Ishikawa (cell line): ENCODE data around the gene POLR1E.
A peak's percentile ranks its signal among the peaks of the same experiment; 100 is the strongest.

Experiments
- CEBPB ChIP-seq: IDR thresholded peaks from 2 replicates; pipeline ENCODE4 v1.6.1; 2012
- CREB1 ChIP-seq: IDR thresholded peaks from 2 replicates; pipeline ENCODE4 v1.6.1; 2012; ENCODE audit warnings: low read depth
- EGR1 ChIP-seq: IDR thresholded peaks from 2 replicates; pipeline ENCODE4 v1.6.1; 2012
- EP300 ChIP-seq: IDR thresholded peaks from 2 replicates; pipeline ENCODE4 v1.6.1; 2012; ENCODE audit warnings: borderline replicate concordance
- FOXM1 ChIP-seq: IDR thresholded peaks from 2 replicates; pipeline ENCODE4 v1.6.1; 2012; ENCODE audit warnings: low read depth, borderline replicate concordance
- NFIC ChIP-seq: IDR thresholded peaks from 2 replicates; pipeline ENCODE4 v1.6.1; 2012
- RAD21 ChIP-seq: IDR thresholded peaks from 2 replicates; pipeline ENCODE4 v1.6.1; 2012; ENCODE audit warnings: low read depth
- TAF1 ChIP-seq: IDR thresholded peaks from 2 replicates; pipeline ENCODE4 v1.6.1; 2012; ENCODE audit warnings: low read depth, mild to moderate bottlenecking
- TCF12 ChIP-seq: IDR thresholded peaks from 2 replicates; pipeline ENCODE4 v1.6.1; 2012; ENCODE audit warnings: low read depth
- TEAD4 ChIP-seq: IDR thresholded peaks from 2 replicates; pipeline ENCODE4 v1.6.1; 2012
- YY1 ChIP-seq: IDR thresholded peaks from 2 replicates; pipeline ENCODE4 v1.6.1; 2012; ENCODE audit warnings: low read depth
- ZBTB7A ChIP-seq: IDR thresholded peaks from 2 replicates; pipeline ENCODE4 v1.6.1; 2012; ENCODE audit warnings: low read depth
- TF ChIP-seq, protein P1 (sequence below): IDR thresholded peaks from 2 replicates; pipeline ENCODE4 v1.6.1; 2012
- TF ChIP-seq, protein P2 (sequence below): IDR thresholded peaks from 2 replicates; pipeline ENCODE4 v1.6.1; 2012
- TF ChIP-seq, protein P3 (sequence below): IDR thresholded peaks from 2 replicates; pipeline ENCODE4 v1.6.1; 2012; ENCODE audit warnings: low read depth, mild to moderate bottlenecking

POLR1E gene

DNA sequence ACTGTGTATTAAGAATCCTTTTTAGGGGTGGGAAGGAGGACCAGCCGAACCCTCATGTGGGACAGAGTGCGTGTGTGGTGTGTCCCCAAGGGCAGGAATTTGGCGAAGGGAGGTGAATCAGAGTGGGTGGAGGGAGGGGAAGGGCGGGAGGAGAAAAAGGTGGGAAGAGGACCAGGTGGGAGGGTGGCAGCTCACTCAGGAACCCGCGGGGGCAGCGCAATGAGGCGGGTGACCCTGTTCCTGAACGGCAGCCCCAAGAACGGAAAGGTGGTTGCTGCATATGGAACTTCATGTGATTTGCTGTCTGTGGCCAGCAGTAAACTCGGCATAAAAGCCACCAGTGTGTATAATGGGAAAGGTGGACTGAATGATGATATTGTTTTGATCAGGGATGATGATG lies 8.8 kb upstream of the POLR1E start:
- TF ChIP-seq CEBPB (no peak), TCF12 (no peak), NFIC (no peak), EP300 (no peak), TAF1 (no peak), FOXM1 (no peak), RAD21 (no peak)
- TF ChIP-seq, protein P1, sequence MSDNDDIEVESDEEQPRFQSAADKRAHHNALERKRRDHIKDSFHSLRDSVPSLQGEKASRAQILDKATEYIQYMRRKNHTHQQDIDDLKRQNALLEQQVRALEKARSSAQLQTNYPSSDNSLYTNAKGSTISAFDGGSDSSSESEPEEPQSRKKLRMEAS: no peak
- TF ChIP-seq, protein P2, sequence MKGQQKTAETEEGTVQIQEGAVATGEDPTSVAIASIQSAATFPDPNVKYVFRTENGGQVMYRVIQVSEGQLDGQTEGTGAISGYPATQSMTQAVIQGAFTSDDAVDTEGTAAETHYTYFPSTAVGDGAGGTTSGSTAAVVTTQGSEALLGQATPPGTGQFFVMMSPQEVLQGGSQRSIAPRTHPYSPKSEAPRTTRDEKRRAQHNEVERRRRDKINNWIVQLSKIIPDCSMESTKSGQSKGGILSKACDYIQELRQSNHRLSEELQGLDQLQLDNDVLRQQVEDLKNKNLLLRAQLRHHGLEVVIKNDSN: no peak

DNA sequence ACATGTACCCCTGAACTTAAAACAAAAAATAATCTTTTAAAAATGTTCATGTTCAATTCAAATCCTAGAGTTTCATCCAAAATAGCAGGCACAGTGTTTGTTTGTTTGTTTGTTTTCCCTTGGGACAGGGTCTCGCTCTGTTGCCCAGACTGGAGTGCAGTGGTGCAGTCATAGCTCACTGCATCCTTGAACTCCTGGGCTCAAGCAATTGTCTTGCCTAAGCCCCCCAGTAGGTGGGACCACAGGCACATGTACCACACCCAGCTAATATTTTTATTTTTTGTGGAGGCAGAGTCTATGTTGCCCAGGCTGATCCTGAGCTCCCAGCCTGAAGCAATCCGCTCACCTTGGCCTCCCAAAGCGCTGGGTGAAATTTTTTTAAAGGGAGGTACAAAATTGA lies 5.0 kb upstream of the POLR1E start:
- TF ChIP-seq, protein P1: no peak
- no peak for TF ChIP-seq TAF1
- no peak for TF ChIP-seq RAD21
- TF ChIP-seq EP300: no peak
- TF ChIP-seq, protein P3, sequence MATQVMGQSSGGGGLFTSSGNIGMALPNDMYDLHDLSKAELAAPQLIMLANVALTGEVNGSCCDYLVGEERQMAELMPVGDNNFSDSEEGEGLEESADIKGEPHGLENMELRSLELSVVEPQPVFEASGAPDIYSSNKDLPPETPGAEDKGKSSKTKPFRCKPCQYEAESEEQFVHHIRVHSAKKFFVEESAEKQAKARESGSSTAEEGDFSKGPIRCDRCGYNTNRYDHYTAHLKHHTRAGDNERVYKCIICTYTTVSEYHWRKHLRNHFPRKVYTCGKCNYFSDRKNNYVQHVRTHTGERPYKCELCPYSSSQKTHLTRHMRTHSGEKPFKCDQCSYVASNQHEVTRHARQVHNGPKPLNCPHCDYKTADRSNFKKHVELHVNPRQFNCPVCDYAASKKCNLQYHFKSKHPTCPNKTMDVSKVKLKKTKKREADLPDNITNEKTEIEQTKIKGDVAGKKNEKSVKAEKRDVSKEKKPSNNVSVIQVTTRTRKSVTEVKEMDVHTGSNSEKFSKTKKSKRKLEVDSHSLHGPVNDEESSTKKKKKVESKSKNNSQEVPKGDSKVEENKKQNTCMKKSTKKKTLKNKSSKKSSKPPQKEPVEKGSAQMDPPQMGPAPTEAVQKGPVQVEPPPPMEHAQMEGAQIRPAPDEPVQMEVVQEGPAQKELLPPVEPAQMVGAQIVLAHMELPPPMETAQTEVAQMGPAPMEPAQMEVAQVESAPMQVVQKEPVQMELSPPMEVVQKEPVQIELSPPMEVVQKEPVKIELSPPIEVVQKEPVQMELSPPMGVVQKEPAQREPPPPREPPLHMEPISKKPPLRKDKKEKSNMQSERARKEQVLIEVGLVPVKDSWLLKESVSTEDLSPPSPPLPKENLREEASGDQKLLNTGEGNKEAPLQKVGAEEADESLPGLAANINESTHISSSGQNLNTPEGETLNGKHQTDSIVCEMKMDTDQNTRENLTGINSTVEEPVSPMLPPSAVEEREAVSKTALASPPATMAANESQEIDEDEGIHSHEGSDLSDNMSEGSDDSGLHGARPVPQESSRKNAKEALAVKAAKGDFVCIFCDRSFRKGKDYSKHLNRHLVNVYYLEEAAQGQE: no peak
- TF ChIP-seq CREB1: no peak
- TF ChIP-seq, protein P2: no peak
- TF ChIP-seq TEAD4: no peak
- no peak for TF ChIP-seq FOXM1
- no peak for TF ChIP-seq YY1
- TF ChIP-seq CEBPB: no peak
- TF ChIP-seq EGR1: no peak
- no peak for TF ChIP-seq NFIC
- no peak for TF ChIP-seq TCF12
- TF ChIP-seq ZBTB7A: no peak

DNA sequence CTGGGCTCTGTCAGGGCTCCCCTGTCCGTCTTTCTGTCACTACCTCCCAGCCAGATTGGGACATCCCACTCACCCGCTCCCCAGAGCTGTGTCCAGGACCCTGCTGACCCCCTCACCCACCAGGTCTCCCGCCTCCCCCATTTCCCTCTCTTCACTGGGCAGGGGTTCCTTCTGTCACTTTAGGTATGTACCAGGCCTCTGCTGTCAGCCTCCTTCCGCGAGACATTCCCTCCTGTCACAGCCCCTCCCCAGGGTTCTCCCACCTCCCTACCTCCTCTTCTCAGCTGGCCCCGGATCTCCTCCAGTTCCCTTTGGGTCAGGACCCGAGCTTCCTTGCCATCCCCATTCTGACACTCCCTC lies 488 bp downstream of the POLR1E start:
- TF ChIP-seq, protein P2: no peak
- TF ChIP-seq TCF12 (no peak), TEAD4 (no peak), EP300 (no peak), ZBTB7A (no peak), EGR1 (no peak), CREB1 (no peak)
- TF ChIP-seq, protein P1: no peak

DNA sequence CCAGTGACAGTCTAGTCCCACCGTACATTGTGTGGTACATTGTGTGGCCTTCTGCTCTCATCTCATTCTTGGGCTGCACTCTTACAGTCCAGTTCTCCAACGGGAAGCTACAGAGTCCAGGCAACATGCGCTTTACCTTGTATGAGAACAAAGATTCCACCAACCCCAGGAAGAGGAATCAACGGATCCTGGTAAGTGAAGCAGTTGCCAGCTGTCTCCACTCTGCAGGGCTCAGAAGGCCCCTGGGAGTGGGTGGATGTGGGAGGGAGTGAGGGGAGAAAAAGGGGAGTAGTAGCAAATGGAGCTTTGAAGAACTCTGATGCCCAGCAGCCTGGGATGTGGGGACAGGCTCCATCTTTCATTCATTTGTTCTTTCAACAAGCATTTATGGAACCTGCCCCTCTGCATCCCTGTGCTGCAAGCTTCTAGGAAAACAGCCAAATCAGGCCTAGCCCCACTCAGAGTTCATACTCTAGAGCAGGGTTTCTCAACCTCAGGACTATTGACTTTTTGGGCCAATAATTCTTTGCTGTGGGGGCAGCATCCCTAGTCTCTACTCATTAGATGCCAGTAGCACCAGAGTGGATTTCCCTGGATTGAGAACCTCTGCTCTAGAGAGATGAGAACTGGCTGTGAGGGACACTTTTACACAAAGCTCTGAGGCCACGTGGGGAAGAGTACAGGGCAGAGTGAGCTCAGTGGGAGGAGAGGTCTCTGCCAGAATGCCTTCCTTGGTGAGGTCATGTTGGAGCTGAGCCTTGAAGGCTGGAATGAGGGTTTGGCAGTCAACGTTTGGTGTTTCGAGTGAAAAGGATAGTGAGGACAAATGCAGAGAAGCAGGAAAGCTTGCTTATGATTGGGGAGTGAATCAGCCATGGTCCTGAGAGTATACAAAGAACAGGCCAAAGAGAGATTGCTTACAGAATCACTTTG lies 1.1 kb downstream of the POLR1E start:
- TF ChIP-seq EP300 (no peak), EGR1 (no peak), RAD21 (no peak), FOXM1 (no peak), CREB1 (no peak), NFIC (no peak)
- TF ChIP-seq, protein P2: peak; percentile 50
- TF ChIP-seq, protein P1: peak; percentile 56

DNA sequence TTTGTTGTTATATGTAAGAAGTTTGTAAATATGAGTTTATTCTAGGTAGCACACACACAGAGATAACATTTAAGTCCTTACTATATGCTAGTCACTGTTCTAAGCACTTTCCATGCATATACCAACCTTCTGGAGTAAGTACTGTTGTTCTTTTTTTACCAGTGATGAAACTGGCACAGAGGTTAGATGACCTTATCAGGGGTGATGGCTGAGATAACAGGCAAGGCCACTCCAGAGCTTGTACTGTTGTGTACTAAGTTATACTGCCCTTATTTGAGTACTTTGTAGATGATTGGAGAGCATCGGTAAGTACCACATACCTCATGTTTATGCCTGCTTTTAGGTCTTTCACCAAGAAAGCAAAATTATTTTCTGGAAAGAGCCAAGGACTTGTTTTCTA lies 6.2 kb downstream of the POLR1E start:
- no peak for TF ChIP-seq EGR1
- TF ChIP-seq CREB1: no peak
- TF ChIP-seq YY1: no peak
- no peak for TF ChIP-seq TEAD4
- TF ChIP-seq RAD21: no peak
- TF ChIP-seq, protein P3: no peak
- no peak for TF ChIP-seq TAF1
- no peak for TF ChIP-seq NFIC
- TF ChIP-seq CEBPB: no peak
